CD4-positive, alpha-beta memory T cell (primary cell): ENCODE data around the gene ANKRD52. TPM values are rescaled to one million over a fixed set of nuclear protein-coding genes. Genes with fewer than 3 reads are reported as not detected.

Source experiments
- CTCF ChIA-PET: fragments of 350-600 bp; sonication (Branson Sonifier 250); formaldehyde crosslinking; loops from one replicate; lab custom pipeline; 2021; ENCODE audit warnings: inconsistent platforms; ENCODE audit not compliant: partially characterized antibody; lab: Charles Lee
- POLR2A ChIA-PET: fragments of 350-600 bp; sonication (Branson Sonifier 250); formaldehyde crosslinking; loops from one replicate; lab custom pipeline; 2021; ENCODE audit not compliant: partially characterized antibody; lab: Charles Lee
- DNase-seq, 5 donors: peaks; one replicate each; pipeline versions ENCODE4 v3.0.0 to v3.0.0-alpha.2; 2020 to 2022; ENCODE audit warnings: mixed read lengths in 1 of 5
- H3K27ac ChIP-seq: one replicate; pipeline ENCODE4 v1.7.0; 2013; ENCODE audit warnings: low read depth, low read length
- H3K27me3 ChIP-seq: 2 replicates; pipeline ENCODE4 v1.7.0; 2013; ENCODE audit warnings: mild to moderate bottlenecking, low read length, moderate library complexity; ENCODE audit not compliant: insufficient read depth
- H3K36me3 ChIP-seq: 2 replicates; pipeline ENCODE4 v1.7.0; 2013; ENCODE audit warnings: mild to moderate bottlenecking, low read length, moderate library complexity; ENCODE audit not compliant: insufficient read depth
- H3K4me1 ChIP-seq: 2 replicates; pipeline ENCODE4 v1.7.0; 2013; ENCODE audit warnings: mild to moderate bottlenecking, low read length, moderate library complexity; ENCODE audit not compliant: insufficient read depth
- H3K4me3 ChIP-seq, 2 donors: one replicate each; pipeline ENCODE4 v1.7.0; 2013; ENCODE audit warnings: low read length in 2 of 2, mild to moderate bottlenecking in 1 of 2
- H3K9me3 ChIP-seq, 2 donors: one replicate each; pipeline ENCODE4 v1.7.0; 2013; ENCODE audit warnings: low read length in 2 of 2, control low read depth in 1 of 2; ENCODE audit not compliant: control insufficient read depth in 1 of 2
- H3K27ac Mint-ChIP-seq, 7 donors: one replicate each; pipeline ENCODE4 v1.8.0; 2020 to 2021; ENCODE audit warnings: mixed read lengths in 7 of 7, mild to moderate bottlenecking in 6 of 7, inconsistent platforms in 3 of 7, moderate library complexity in 3 of 7
- H3K27me3 Mint-ChIP-seq, 2 donors: one replicate each; pipeline ENCODE4 v1.8.0; 2020 to 2021; ENCODE audit warnings: mixed read lengths in 2 of 2
- H3K36me3 Mint-ChIP-seq, 2 donors: one replicate each; pipeline ENCODE4 v1.8.0; 2020 to 2021; ENCODE audit warnings: mixed read lengths in 2 of 2, inconsistent platforms in 1 of 2, mild to moderate bottlenecking in 1 of 2
- H3K4me1 Mint-ChIP-seq, 4 donors: one replicate each; pipeline ENCODE4 v1.8.0; 2020 to 2021; ENCODE audit warnings: mixed read lengths in 4 of 4, mild to moderate bottlenecking in 1 of 4
- H3K4me3 Mint-ChIP-seq, 8 donors: one replicate each; pipeline ENCODE4 v1.8.0; 2020 to 2021; ENCODE audit warnings: mixed read lengths in 8 of 8, mild to moderate bottlenecking in 7 of 8, moderate library complexity in 6 of 8, inconsistent platforms in 3 of 8
- H3K9me3 Mint-ChIP-seq, 8 donors: one replicate each; pipeline ENCODE4 v1.8.0; 2020 to 2021; ENCODE audit warnings: mixed read lengths in 8 of 8, mild to moderate bottlenecking in 5 of 8, inconsistent platforms in 3 of 8, moderate library complexity in 1 of 8
- intact Hi-C: fragments of 100-400 bp; cut with micrococcal nuclease; formaldehyde crosslinking; loops from one replicate; pipeline ENCODE4 v1.15.1; 2023
- polyA plus RNA-seq, 2 donors: library from polyadenylated mRNA; unstranded; fragments of 300-500 nt; fragmentation: Illumina TruSeq; gene quantifications; one replicate each; pipeline ENCODE4 v1.2.3, GENCODE V29; 2021
- total RNA-seq, 2 experiments: library from RNA; stranded (reverse); gene quantifications; one replicate each; pipeline ENCODE4 v1.2.3, GENCODE V29; 2021

The ANKRD52 gene
- total and polyA plus RNA-seq, 4 experiments from 2014 or later = 3.4 to 44.5 (median 34.6) TPM

DNA sequence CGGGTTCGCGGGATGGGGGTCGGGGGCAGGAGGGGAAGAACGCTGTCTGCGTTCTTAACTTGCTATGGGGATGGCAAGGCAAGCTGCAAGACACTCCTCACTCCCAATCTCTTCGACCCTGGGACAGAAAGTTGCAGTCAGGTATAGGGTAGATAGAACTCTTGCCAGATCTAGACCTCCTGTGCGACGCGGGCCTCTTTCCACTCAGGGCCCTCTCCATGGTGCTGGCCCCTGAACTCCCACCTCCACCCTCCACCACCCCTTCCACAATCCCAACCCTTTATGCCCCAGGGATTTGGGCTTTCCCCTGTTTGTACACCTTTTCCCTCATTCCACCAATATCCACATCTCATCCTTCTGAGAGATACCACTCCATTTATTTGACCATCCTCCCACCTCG lies 33.2 kb downstream of the ANKRD52 start:
- Mint-ChIP-seq H3K4me1 (peaks cover 24 to 55% (median 42%) of the 10 kb centered on the region in 4 donors), H3K27ac (peak overlapping the region; percentile 82 to 100 (median 90)), H3K36me3 (peaks cover 0 to 17% of the 10 kb centered on the region in 2 donors), H3K4me3 (peak overlapping the region; percentile 71 to 99 (median 86)), H3K9me3 (peaks cover 0 to 1% (median 0%) of the 10 kb centered on the region in 8 donors), H3K27me3 (no peaks in the 10 kb centered on the region)
- DNase-seq = no peak
- ChIA-PET POLR2A (interaction anchor here (0.7 kb wide), 1 partner anchor 36 kb away, joined by 4 read pairs; the partner anchor contains the start of gene SMARCC2), CTCF (interaction anchor here (2.3 to 3.9 kb wide), 2 partner anchors 33 to 107 kb away, joined by 8 to 18 read pairs; partner anchors contain the start of gene ZC3H10)
- Histone ChIP-seq H3K4me1 (peaks cover 42% of the 10 kb centered on the region), H3K27ac (peak overlapping the region; percentile 83), H3K4me3 (peak overlapping the region; percentile 28 to 79), H3K27me3 (no peaks in the 10 kb centered on the region), H3K9me3 (no peaks in the 10 kb centered on the region), H3K36me3 (no peaks in the 10 kb centered on the region)
- intact Hi-C loops = loop anchor here (1.0 to 5.0 kb wide), 7 partner anchors 32 to 1002 kb away; partner anchors contain the start of genes COQ10A and SHMT2

DNA sequence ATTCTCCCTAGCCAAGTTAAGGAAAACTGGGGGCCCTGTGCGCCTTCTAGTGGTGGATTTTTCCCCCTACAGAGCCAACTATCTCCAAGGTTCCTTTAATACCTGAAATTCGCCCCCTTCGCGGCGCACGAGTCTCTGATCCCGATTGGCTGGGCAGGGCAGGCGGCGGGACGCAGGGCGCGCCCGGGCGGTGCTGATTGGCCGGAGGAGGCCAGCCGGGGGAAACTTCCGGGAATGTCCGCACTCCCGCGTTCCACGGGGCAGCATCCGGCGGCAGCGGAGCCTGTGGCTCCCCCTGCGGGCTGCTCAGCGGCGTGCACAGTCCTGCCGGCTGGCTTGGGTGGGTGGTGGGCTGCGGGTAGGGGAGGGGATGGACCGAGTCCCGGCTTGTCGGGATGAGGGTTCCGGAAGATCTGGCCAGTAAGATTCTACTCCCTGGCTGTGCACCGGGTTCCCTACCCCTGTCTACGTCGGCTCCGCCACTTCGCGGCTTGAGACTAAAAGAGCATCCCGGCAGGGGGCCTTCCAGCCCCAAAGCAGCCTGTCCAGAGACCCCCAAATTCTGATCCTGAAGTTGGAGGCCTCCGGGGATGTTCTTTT lies 34.0 kb downstream of the ANKRD52 start, which contains the start of gene NABP2:
Gene NABP2 (plus strand): TSS at position 241 of the 600 bp plus-strand sequence. CDS start 515 bp downstream, outside the sequence.
- POLR2A ChIA-PET = interaction anchor here (3.0 to 4.1 kb wide), 2 partner anchors 33 to 96 kb away, joined by 66 to 94 read pairs; partner anchors contain the start of genes ESYT1 and SMARCC2
- peak within 1 kb of the TSS; percentile 28 to 79 for H3K4me3 ChIP-seq

DNA sequence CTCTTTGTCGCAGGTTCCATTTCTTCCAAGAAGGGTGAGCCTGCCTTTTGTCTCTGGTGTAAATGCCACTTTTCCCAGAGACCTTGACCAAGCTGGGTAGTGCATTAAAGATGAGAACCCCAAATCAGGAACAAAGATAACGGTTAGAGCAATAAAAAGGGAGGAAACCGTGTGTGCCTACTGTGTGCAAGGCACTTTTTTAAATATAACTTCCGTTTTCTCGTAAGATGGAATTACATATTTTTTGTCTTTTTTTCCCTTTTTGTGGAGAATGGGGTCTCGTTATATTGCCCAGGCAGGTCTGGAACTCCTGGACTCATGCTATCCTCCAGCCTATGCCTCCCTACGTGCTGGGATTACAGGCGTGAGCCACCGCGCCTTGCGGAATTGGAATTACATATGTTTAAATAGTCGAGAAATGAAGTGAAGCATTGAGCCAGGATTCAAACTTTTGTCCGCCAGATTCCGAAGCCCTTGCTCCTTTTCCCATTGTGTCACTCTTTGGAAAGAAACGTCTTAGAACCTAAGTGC lies 34.5 kb downstream of the ANKRD52 start:
- peaks cover 42% of the 10 kb centered on the region for H3K4me1 ChIP-seq
- no peaks in the 10 kb centered on the region for H3K36me3 ChIP-seq
- Mint-ChIP-seq H3K4me1 (peaks cover 24 to 58% (median 43%) of the 10 kb centered on the region in 4 donors), H3K27ac (peak overlapping the region; percentile 90 to 100 (median 95)), H3K4me3 (peak overlapping the region; percentile 83 to 99 (median 87)), H3K27me3 (no peaks in the 10 kb centered on the region), H3K36me3 (peaks cover 0 to 14% of the 10 kb centered on the region in 2 donors), H3K9me3 (peaks cover 0 to 1% (median 0%) of the 10 kb centered on the region in 8 donors)
- H3K27ac ChIP-seq = peak overlapping the region; percentile 83
- peak overlapping the region; percentile 28 to 79 for H3K4me3 ChIP-seq
- intact Hi-C loops = loop anchor here (1.0 to 5.0 kb wide), 8 partner anchors 30 to 1004 kb away; partner anchors contain the start of genes COQ10A and SHMT2
- no peaks in the 10 kb centered on the region for H3K9me3 ChIP-seq
- no peak for DNase-seq
- POLR2A ChIA-PET = interaction anchor here (2.2 to 4.1 kb wide), 4 partner anchors 32 to 240 kb away, joined by 10 to 94 read pairs (median 42); partner anchors contain the start of genes COQ10A, ESYT1 and SMARCC2
- CTCF ChIA-PET = interaction anchor here (1.2 to 3.9 kb wide), 6 partner anchors 17 to 240 kb away, joined by 3 to 61 read pairs (median 28); partner anchors contain the start of genes ANKRD52, ESYT1, SMARCC2 and ZC3H10
- no peaks in the 10 kb centered on the region for H3K27me3 ChIP-seq

More for the DNA sequence above, 34.0 kb downstream of the ANKRD52 start, which contains the start of gene NABP2:
- Mint-ChIP-seq H3K36me3 (peaks cover 0 to 16% of the 10 kb centered on the region in 2 donors), H3K4me3 (peak within 1 kb of the TSS; percentile 83 to 99 (median 87)), H3K4me1 (peaks cover 24 to 58% (median 43%) of the 10 kb centered on the region in 4 donors), H3K9me3 (peaks cover 0 to 1% (median 0%) of the 10 kb centered on the region in 8 donors), H3K27me3 (no peaks in the 10 kb centered on the region), H3K27ac (peak within 1 kb of the TSS; percentile 90 to 100 (median 99))
- intact Hi-C loops = loop anchor here (1.0 to 5.0 kb wide), 7 partner anchors 31 to 1003 kb away; partner anchors contain the start of genes COQ10A and SHMT2
- Histone ChIP-seq H3K36me3 (no peaks in the 10 kb centered on the region), H3K4me1 (peaks cover 42% of the 10 kb centered on the region), H3K27ac (peak within 1 kb of the TSS; percentile 83), H3K27me3 (no peaks in the 10 kb centered on the region), H3K9me3 (no peaks in the 10 kb centered on the region)
- CTCF ChIA-PET = interaction anchor here (2.3 to 3.9 kb wide), 4 partner anchors 17 to 106 kb away, joined by 8 to 61 read pairs (median 24); partner anchors contain the start of gene ZC3H10
- peak; percentile 88 to 93 (median 89) for DNase-seq

DNA sequence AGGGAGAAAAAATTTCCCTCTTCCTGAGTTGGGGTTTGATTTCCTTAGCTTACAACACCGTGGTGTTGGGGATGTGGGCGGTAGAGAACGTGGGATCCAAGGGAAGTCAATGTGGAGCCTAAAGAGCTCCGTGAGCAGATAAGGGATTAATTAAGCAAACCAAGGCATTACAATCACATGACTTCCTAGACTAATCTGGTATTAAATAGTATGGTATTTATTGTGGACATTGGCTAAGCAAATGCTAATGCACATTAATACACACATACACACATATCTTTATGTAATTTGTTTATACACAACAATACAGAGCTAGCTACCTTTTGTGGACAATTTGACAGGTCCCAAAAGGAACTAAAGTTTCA lies 35.7 kb downstream of the ANKRD52 start:
- DNase-seq = no peak
- Histone ChIP-seq H3K4me3 (peak overlapping the region; percentile 92), H3K27me3 (no peaks in the 10 kb centered on the region), H3K9me3 (no peaks in the 10 kb centered on the region), H3K36me3 (no peaks in the 10 kb centered on the region), H3K4me1 (peaks cover 42% of the 10 kb centered on the region), H3K27ac (peak overlapping the region; percentile 97)
- CTCF ChIA-PET = interaction anchor here (0.9 to 3.9 kb wide), 26 partner anchors 9 to 484 kb away, joined by 3 to 61 read pairs (median 5); partner anchors contain the start of genes ANKRD52, COQ10A, ESYT1 and MYL6B
- Mint-ChIP-seq H3K36me3 (peaks cover 0 to 14% of the 10 kb centered on the region in 2 donors), H3K27ac (peak overlapping the region; percentile 98 to 100 (median 99)), H3K27me3 (no peaks in the 10 kb centered on the region), H3K4me1 (peaks cover 24 to 58% (median 43%) of the 10 kb centered on the region in 4 donors), H3K9me3 (peaks cover 0 to 1% (median 0%) of the 10 kb centered on the region in 8 donors), H3K4me3 (peak overlapping the region; percentile 93 to 99 (median 98))
- POLR2A ChIA-PET = interaction anchor here (0.7 to 4.1 kb wide), 48 partner anchors 9 to 503 kb away, joined by 3 to 98 read pairs (median 6); partner anchors contain the start of genes ANKRD52, ATP5F1B, CNPY2 and COQ10A
- intact Hi-C loops = loop anchor here (1.0 to 5.0 kb wide), 4 partner anchors 45 to 1005 kb away; partner anchors contain the start of genes COQ10A, SHMT2 and STAT2

DNA sequence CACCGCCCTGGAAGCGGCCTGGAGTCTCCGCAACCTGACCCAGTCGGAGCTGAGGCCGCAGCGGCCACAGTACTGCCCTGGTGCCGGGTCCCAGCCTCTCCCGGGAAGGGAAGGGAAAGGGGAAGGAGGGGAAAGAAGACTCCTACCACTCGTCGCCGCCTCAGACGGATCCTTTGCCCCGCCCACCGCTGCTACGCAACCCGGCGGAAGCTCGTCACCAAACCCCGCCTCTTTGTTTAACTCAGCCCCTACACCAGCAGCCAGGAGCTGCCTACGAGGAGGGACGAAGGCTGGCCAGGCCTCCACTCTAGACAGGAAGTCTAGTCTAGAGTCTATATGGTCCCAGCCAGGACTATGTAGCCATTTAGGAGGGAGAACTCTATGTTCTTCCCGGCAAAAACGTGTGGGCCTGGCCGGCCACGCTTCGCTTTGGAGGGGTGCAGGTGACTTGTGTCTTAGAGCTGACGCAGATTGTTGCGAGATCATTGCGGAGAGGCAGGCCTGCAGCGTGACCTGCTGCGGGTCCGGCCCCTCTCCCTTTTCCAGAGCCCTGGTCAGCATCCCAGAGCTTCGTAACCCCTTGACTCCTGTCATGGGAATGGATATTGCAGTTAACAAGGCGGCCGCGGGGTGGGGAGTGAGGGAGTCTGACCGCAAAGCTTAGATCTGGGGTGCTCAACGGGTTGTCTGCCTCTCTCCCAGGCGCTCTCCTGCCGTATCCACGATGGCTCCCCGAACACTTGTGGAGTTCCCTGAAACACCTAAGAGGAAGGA lies 36.2 kb downstream of the ANKRD52 start, which contains the start of gene RNF41:
Gene RNF41 (minus strand): TSS at position 166 of the 774 bp plus-strand sequence. CDS start 7,875 bp downstream, outside the sequence.
- peak within 1 kb of the TSS; percentile 98 to 100 (median 99) for H3K27ac Mint-ChIP-seq
- peak; percentile 93 to 95 (median 93) for DNase-seq
- intact Hi-C loops = loop anchor here (1.0 to 5.0 kb wide), 6 partner anchors 45 to 1005 kb away; partner anchors contain the start of genes COQ10A, MYL6, SHMT2 and SPRYD4
- H3K27ac ChIP-seq = peak within 1 kb of the TSS; percentile 97
- ChIA-PET POLR2A (interaction anchor here (0.5 to 4.1 kb wide), 62 partner anchors 9 to 789 kb away, joined by 3 to 98 read pairs (median 5); partner anchors contain the start of genes ANKRD52, ATP5F1B, CD63 and CNPY2), CTCF (interaction anchor here (0.6 to 3.9 kb wide), 32 partner anchors 9 to 483 kb away, joined by 3 to 61 read pairs (median 5); partner anchors contain the start of genes ANKRD52, COQ10A, ESYT1 and MYL6B)
- H3K36me3 Mint-ChIP-seq = peaks cover 0 to 14% of the 10 kb centered on the region in 2 donors
- no peaks in the 10 kb centered on the region for H3K27me3 ChIP-seq
- peak within 1 kb of the TSS; percentile 92 for H3K4me3 ChIP-seq
- no peaks in the 10 kb centered on the region for H3K9me3 ChIP-seq
- H3K4me3 Mint-ChIP-seq = peak within 1 kb of the TSS; percentile 93 to 99 (median 98)
- no peaks in the 10 kb centered on the region for H3K36me3 ChIP-seq
- H3K4me1 Mint-ChIP-seq = peaks cover 24 to 58% (median 43%) of the 10 kb centered on the region in 4 donors
- no peaks in the 10 kb centered on the region for H3K27me3 Mint-ChIP-seq
- peaks cover 0 to 1% (median 0%) of the 10 kb centered on the region in 8 donors for H3K9me3 Mint-ChIP-seq
- peaks cover 42% of the 10 kb centered on the region for H3K4me1 ChIP-seq
